IMR-90 (cell line): ENCODE data around the gene SRD5A1. TPM values are rescaled to one million over a fixed set of nuclear protein-coding genes. Genes with fewer than 3 reads are reported as not detected.
A peak's percentile ranks its signal among the peaks of the same experiment; 100 is the strongest.

Experiments
- ATAC-seq: fragments of 200-7000 bp; cut with Tn5 transposase; 2 replicates; pipeline ENCODE4 v1.9.1; 2020; ENCODE audit warnings: low read depth, mild to moderate bottlenecking, moderate library complexity
- BruUV-seq: library from RNA; stranded (reverse); fragments of 400-500 nt; replicated peaks from 2 replicates; lab custom pipeline; 2021; lab: Mats Ljungman, UMichigan
- CTCF ChIA-PET: fragments of 300-600 bp; formaldehyde crosslinking; extraction: SDS; loops from one replicate; lab custom pipeline; 2021; ENCODE audit warnings: antibody characterized with exemption; lab: Yijun Ruan, JAX
- POLR2A ChIA-PET: fragments of 300-600 bp; sonication (Branson Sonifier 250); formaldehyde crosslinking; loops from one replicate; lab custom pipeline; 2022; ENCODE audit warnings: antibody characterized with exemption; ENCODE audit not compliant: unreplicated experiment; lab: Charles Lee
- DNase-seq: peaks from one replicate; pipeline ENCODE4 v3.0.0; 2013
- H2AFZ ChIP-seq: replicated peaks from 2 replicates; pipeline ENCODE3; 2013; ENCODE audit warnings: low read length, mild to moderate bottlenecking; ENCODE audit not compliant: poor library complexity
- H2AK5ac ChIP-seq: 2 replicates; pipeline ENCODE4 v1.6.1; 2013; ENCODE audit warnings: low read depth, low read length, inconsistent platforms
- H2AK9ac ChIP-seq: replicated peaks from 2 replicates; pipeline ENCODE3; 2013; ENCODE audit warnings: mild to moderate bottlenecking, low read depth, low read length, moderate library complexity; ENCODE audit not compliant: poor library complexity
- H2BK120ac ChIP-seq: 2 replicates; pipeline ENCODE4 v1.6.1; 2013; ENCODE audit warnings: low read depth, low read length, inconsistent platforms
- H2BK15ac ChIP-seq: 3 replicates; pipeline ENCODE4 v1.6.1; 2013; ENCODE audit warnings: low read depth, low read length, inconsistent platforms
- H2BK20ac ChIP-seq: 2 replicates; pipeline ENCODE4 v1.6.1; 2013; ENCODE audit warnings: low read depth, mild to moderate bottlenecking, inconsistent platforms, low read length, moderate library complexity
- H2BK5ac ChIP-seq: 2 replicates; pipeline ENCODE4 v1.6.1; 2013; ENCODE audit warnings: mild to moderate bottlenecking, low read depth, low read length, inconsistent platforms; ENCODE audit not compliant: poor library complexity, severe bottlenecking
- H3K14ac ChIP-seq: replicated peaks from 2 replicates; pipeline ENCODE4 v1.6.1; 2013; ENCODE audit warnings: low read depth, low read length, inconsistent platforms
- H3K18ac ChIP-seq: 2 replicates; pipeline ENCODE4 v1.6.1; 2013; ENCODE audit warnings: low read depth, low read length, control low read depth
- H3K23ac ChIP-seq: 2 replicates; pipeline ENCODE4 v1.6.1; 2013; ENCODE audit warnings: low read depth, low read length, inconsistent platforms
- H3K27ac ChIP-seq: 2 replicates; pipeline ENCODE4 v1.5.1; 2013; ENCODE audit warnings: mild to moderate bottlenecking, control low read depth, low read length; ENCODE audit not compliant: insufficient read depth
- H3K27me3 ChIP-seq: 2 replicates; pipeline ENCODE4 v1.6.1; 2013; ENCODE audit warnings: low read length; ENCODE audit not compliant: control insufficient read depth, insufficient read depth
- H3K36me3 ChIP-seq: 2 replicates; pipeline ENCODE4 v1.6.1; 2013; ENCODE audit warnings: low read length, mixed read lengths; ENCODE audit not compliant: control insufficient read depth, insufficient read depth
- H3K4ac ChIP-seq: 2 replicates; pipeline ENCODE4 v1.6.1; 2013; ENCODE audit warnings: low read depth, low read length, inconsistent platforms
- H3K4me1 ChIP-seq: 2 replicates; pipeline ENCODE4 v1.6.1; 2013; ENCODE audit warnings: low read length, mixed read lengths; ENCODE audit not compliant: control insufficient read depth, insufficient read depth
- H3K4me2 ChIP-seq: 2 replicates; pipeline ENCODE4 v1.6.1; 2013; ENCODE audit warnings: low read depth, mild to moderate bottlenecking, control low read depth, low read length, moderate library complexity
- H3K4me3 ChIP-seq: 2 replicates; pipeline ENCODE4 v1.5.1; 2013; ENCODE audit warnings: low read depth, mild to moderate bottlenecking, control low read depth, low read length, moderate library complexity; ENCODE audit not compliant: insufficient read depth
- H3K56ac ChIP-seq: 2 replicates; pipeline ENCODE4 v1.6.1; 2013; ENCODE audit warnings: low read length, inconsistent platforms; ENCODE audit not compliant: insufficient read depth; ENCODE audit errors: extremely low read depth
- H3K79me1 ChIP-seq, 2 experiments: 2 replicates each; pipeline ENCODE4 v1.6.1; 2013; ENCODE audit warnings: low read length in 2 of 2, inconsistent platforms in 1 of 2, low read depth in 1 of 2
- H3K9ac ChIP-seq: 2 replicates; pipeline ENCODE4 v1.6.1; 2013; ENCODE audit warnings: low read depth, low read length, control low read depth
- H3K9me1 ChIP-seq: 2 replicates; pipeline ENCODE4 v1.6.1; 2013; ENCODE audit warnings: low read length, inconsistent platforms; ENCODE audit not compliant: insufficient read depth
- H3K9me3 ChIP-seq: 2 replicates; pipeline ENCODE4 v1.6.1; 2013; ENCODE audit warnings: low read length; ENCODE audit not compliant: control insufficient read depth, insufficient read depth
- H4K20me1 ChIP-seq: 2 replicates; pipeline ENCODE4 v1.6.1; 2013; ENCODE audit warnings: low read length, inconsistent platforms; ENCODE audit not compliant: insufficient read depth
- H4K5ac ChIP-seq: 2 replicates; pipeline ENCODE4 v1.6.1; 2013; ENCODE audit warnings: mild to moderate bottlenecking, low read depth, low read length, control low read depth
- H4K8ac ChIP-seq, 2 experiments: 2 replicates each; pipeline ENCODE4 v1.6.1; 2013; ENCODE audit warnings: low read depth in 2 of 2, low read length in 2 of 2, control low read depth in 1 of 2, inconsistent platforms in 1 of 2
- H4K91ac ChIP-seq: 2 replicates; pipeline ENCODE4 v1.6.1; 2013; ENCODE audit warnings: low read depth, low read length, inconsistent platforms; ENCODE audit not compliant: insufficient read depth
- BHLHE40 ChIP-seq: fragments of 150-350 bp; IDR thresholded peaks from 2 replicates; pipeline ENCODE4 v1.6.1; 2016; ENCODE audit warnings: mild to moderate bottlenecking, low read depth, low read length
- CEBPB ChIP-seq: IDR thresholded peaks from 2 replicates; pipeline ENCODE4 v1.6.1; 2012; ENCODE audit warnings: low read depth, low read length, improper control_type of control experiment
- MAFK ChIP-seq: IDR thresholded peaks from 2 replicates; pipeline ENCODE4 v1.6.1; 2012; ENCODE audit warnings: low read depth, low read length, improper control_type of control experiment
- MAZ ChIP-seq: IDR thresholded peaks from 2 replicates; pipeline ENCODE4 v1.6.1; 2012; ENCODE audit warnings: low read depth, mild to moderate bottlenecking, low read length, improper control_type of control experiment, moderate library complexity, borderline replicate concordance
- MXI1 ChIP-seq: IDR thresholded peaks from 2 replicates; pipeline ENCODE4 v1.6.1; 2012; ENCODE audit warnings: low read depth, mild to moderate bottlenecking, low read length, moderate library complexity, borderline replicate concordance
- NFE2L2 ChIP-seq: fragments of 150-350 bp; IDR thresholded peaks from 2 replicates; pipeline ENCODE4 v1.6.1; 2016; ENCODE audit warnings: low read depth, mild to moderate bottlenecking, low read length
- RAD21 ChIP-seq: IDR thresholded peaks from 2 replicates; pipeline ENCODE4 v1.6.1; 2012; ENCODE audit warnings: low read length, improper control_type of control experiment
- WGBS, 2 experiments: methylation state at CpG; one replicate each; pipeline versions ENCODE4 v1.1.5 to v1.1.7; 2013; ENCODE audit warnings: missing lambda C conversion rate in 2 of 2; ENCODE audit not compliant: insufficient read length in 1 of 2; ENCODE audit errors: extremely low coverage in 2 of 2; 5-methylcytosine and 5-hydroxymethylcytosine counted together
- dilution Hi-C: fragments of 300-500 bp; cut with HindIII; formaldehyde crosslinking; loops from one replicate; pipeline ENCODE4 v1.14.3; 2018; ENCODE audit warnings: low sequenced_read_pairs; ENCODE audit not compliant: unreplicated experiment
- in situ Hi-C: fragments of 300-500 bp; cut with MboI; formaldehyde crosslinking; loops from 3 replicates; pipeline ENCODE4 v1.14.3; 2019; ENCODE audit warnings: low sequenced_read_pairs, inconsistent platforms, mixed read lengths
- intact Hi-C: fragments of 100-400 bp; cut with micrococcal nuclease; formaldehyde crosslinking; loops from 2 replicates; pipeline ENCODE4 v1.10.0; 2022
- polyA plus RNA-seq, 3 experiments: library from polyadenylated mRNA; depleted of rRNA; stranded (reverse); fragments of >200 nt; gene quantifications; 2 replicates each; pipeline ENCODE4 v1.2.3, GENCODE V29; 2012; ENCODE audit warnings: low replicate concordance in 1 of 3
- total RNA-seq: library from RNA; depleted of rRNA; stranded (reverse); fragments of >200 nt; gene quantifications from 2 replicates; pipeline ENCODE4 v1.2.3, GENCODE V29; 2012
- TF ChIP-seq, protein P1 (sequence below): conservative IDR thresholded peaks from 2 replicates; pipeline ENCODE4 v1.5.1; 2012; ENCODE audit warnings: mild to moderate bottlenecking, low read depth, low read length, improper control_type of control experiment
- TF ChIP-seq, protein P2 (sequence below): fragments of 150-350 bp; IDR thresholded peaks from 2 replicates; pipeline ENCODE4 v1.6.1; 2016; ENCODE audit warnings: low read depth, mild to moderate bottlenecking, low read length, moderate library complexity, borderline replicate concordance

SRD5A1 gene
- total and polyA plus RNA-seq, 2 of the 4 experiments (the other 2 are of a cell fraction) = 6.3 to 18.2 TPM

DNA sequence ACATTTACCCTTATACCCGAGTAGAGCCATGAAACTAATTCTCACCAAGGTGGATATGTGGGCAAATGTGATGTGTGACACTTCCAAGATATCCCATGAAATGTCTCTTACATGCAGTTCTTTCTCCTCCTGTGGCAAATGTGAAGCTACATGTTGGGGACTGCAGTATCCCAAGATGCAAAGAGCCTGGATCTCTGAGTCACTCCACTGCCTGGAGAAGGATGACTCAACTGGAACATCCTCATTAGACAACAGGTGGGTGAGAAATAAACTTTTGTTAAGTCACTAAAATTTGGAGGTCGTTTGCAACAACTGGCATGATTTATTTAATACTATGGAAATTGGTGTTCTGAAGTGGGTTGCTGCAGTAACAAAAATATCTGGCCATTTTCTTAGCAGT is 43.5 kb downstream of the SRD5A1 start:
- Histone ChIP-seq H3K4me2 (no peak overlapping the region), H3K56ac (no peak overlapping the region), H4K91ac (no peak overlapping the region), H3K36me3 (peaks cover 2% of the 10 kb centered on the region; the same call in 1 of the 2 replicates), H3K4me1 (no peaks in the 10 kb centered on the region; the same call in 1 of the 2 replicates), H2AK5ac (no peak overlapping the region), H4K20me1 (no peaks in the 10 kb centered on the region), H3K4me3 (no peak overlapping the region), H3K23ac (no peak overlapping the region), H3K4ac (no peak overlapping the region), H3K9me3 (no peaks in the 10 kb centered on the region), H4K5ac (no peak overlapping the region), H4K8ac (no peak overlapping the region), H3K9me1 (peaks cover 2% of the 10 kb centered on the region; the same call in 1 of the 2 replicates), H2AK9ac (no peak overlapping the region), H2AFZ (no peak overlapping the region), H3K14ac (no peak overlapping the region), H2BK120ac (no peak overlapping the region), H3K79me1 (no peaks in the 10 kb centered on the region), H2BK15ac (no peak overlapping the region), H2BK20ac (no peak overlapping the region), H3K27ac (no peak overlapping the region), H3K18ac (no peak overlapping the region), H2BK5ac (no peak overlapping the region), H3K27me3 (no peaks in the 10 kb centered on the region), H3K9ac (no peak overlapping the region)
- BruUV-seq = no TSS peak
- intact Hi-C loops (no loop called here), in situ Hi-C loops (no loop called here), dilution Hi-C loops (no loop called here)
- ATAC-seq = no peak
- POLR2A ChIA-PET = no interaction called here
- WGBS, 2 experiments = no CpG with 5 or more reads among the region's 2 CpGs
- no peak for TF ChIP-seq CEBPB
- no peak for TF ChIP-seq MXI1
- TF ChIP-seq MAFK = no peak
- TF ChIP-seq NFE2L2 = no peak
- TF ChIP-seq RAD21 = no peak
- TF ChIP-seq, protein P1, sequence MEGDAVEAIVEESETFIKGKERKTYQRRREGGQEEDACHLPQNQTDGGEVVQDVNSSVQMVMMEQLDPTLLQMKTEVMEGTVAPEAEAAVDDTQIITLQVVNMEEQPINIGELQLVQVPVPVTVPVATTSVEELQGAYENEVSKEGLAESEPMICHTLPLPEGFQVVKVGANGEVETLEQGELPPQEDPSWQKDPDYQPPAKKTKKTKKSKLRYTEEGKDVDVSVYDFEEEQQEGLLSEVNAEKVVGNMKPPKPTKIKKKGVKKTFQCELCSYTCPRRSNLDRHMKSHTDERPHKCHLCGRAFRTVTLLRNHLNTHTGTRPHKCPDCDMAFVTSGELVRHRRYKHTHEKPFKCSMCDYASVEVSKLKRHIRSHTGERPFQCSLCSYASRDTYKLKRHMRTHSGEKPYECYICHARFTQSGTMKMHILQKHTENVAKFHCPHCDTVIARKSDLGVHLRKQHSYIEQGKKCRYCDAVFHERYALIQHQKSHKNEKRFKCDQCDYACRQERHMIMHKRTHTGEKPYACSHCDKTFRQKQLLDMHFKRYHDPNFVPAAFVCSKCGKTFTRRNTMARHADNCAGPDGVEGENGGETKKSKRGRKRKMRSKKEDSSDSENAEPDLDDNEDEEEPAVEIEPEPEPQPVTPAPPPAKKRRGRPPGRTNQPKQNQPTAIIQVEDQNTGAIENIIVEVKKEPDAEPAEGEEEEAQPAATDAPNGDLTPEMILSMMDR = no peak
- TF ChIP-seq MAZ = no peak
- no peak for TF ChIP-seq BHLHE40
- TF ChIP-seq, protein P2, sequence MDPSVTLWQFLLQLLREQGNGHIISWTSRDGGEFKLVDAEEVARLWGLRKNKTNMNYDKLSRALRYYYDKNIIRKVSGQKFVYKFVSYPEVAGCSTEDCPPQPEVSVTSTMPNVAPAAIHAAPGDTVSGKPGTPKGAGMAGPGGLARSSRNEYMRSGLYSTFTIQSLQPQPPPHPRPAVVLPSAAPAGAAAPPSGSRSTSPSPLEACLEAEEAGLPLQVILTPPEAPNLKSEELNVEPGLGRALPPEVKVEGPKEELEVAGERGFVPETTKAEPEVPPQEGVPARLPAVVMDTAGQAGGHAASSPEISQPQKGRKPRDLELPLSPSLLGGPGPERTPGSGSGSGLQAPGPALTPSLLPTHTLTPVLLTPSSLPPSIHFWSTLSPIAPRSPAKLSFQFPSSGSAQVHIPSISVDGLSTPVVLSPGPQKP = no peak
- CTCF ChIA-PET = no interaction called here
- peak; percentile 48 for DNase-seq
